HG02678 (cell line): ENCODE data around the gene KLF11.
"Not testable (repeated sequence)": the region's sequence is repeated elsewhere in the genome, so short reads cannot be mapped to it uniquely, and the experiment has no call there.

ENCODE experiments used
- ATAC-seq: cut with Tn5 transposase; IDR thresholded peaks from one replicate; pipeline ENCODE4 v1.9.1; 2021; ENCODE audit warnings: mild to moderate bottlenecking, moderate library complexity; ENCODE audit not compliant: unreplicated experiment

Gene KLF11

GRCh38 chr2:10022966-10023662 is 20.2 kb upstream of the KLF11 start:
- ATAC-seq = no peak

GRCh38 chr2:10026940-10027569 is 16.3 kb upstream of the KLF11 start:
- ATAC-seq = no peak

GRCh38 chr2:10027660-10028330 is 15.6 kb upstream of the KLF11 start:
- no peak for ATAC-seq

- ATAC-seq = peak; percentile 16
These were observed 14.9 kb upstream of the KLF11 start for GRCh38 chr2:10028407-10028987.

GRCh38 chr2:10028988-10029874 is 14.1 kb upstream of the KLF11 start:
- ATAC-seq = peak; percentile 86

GRCh38 chr2:10029875-10030223 is 13.5 kb upstream of the KLF11 start:
- no peak for ATAC-seq

- no peak for ATAC-seq
These were observed 13.0 kb upstream of the KLF11 start for GRCh38 chr2:10030311-10030736.

GRCh38 chr2:10030798-10031197 is 12.6 kb upstream of the KLF11 start:
- not testable (repeated sequence) for ATAC-seq

- ATAC-seq = no peak
These were observed 11.2 kb upstream of the KLF11 start for GRCh38 chr2:10031886-10032745.

- no peak for ATAC-seq
These were observed 10.6 kb upstream of the KLF11 start for GRCh38 chr2:10032746-10033105.

GRCh38 chr2:10033251-10034006 is 9.9 kb upstream of the KLF11 start:
- ATAC-seq = no peak

GRCh38 chr2:10034333-10035052 is 8.9 kb upstream of the KLF11 start:
- ATAC-seq = no peak

GRCh38 chr2:10035053-10035422 is 8.3 kb upstream of the KLF11 start:
- no peak for ATAC-seq

- ATAC-seq = no peak
These were observed 7.7 kb upstream of the KLF11 start for GRCh38 chr2:10035633-10036032.

GRCh38 chr2:10036095-10036884 is 7.1 kb upstream of the KLF11 start:
- ATAC-seq = no peak

GRCh38 chr2:10038123-10038522 is 5.2 kb upstream of the KLF11 start:
- no peak for ATAC-seq

- ATAC-seq = no peak
These were observed 4.6 kb upstream of the KLF11 start for GRCh38 chr2:10038716-10039115.
